Stimulated activated CD4-positive, alpha-beta T cell treated with anti-CD3 and anti-CD28 coated beads, Interleukin-15, amount 100 ng/mL, for 48 hours (primary cell): ENCODE results near the gene ZNF263.

Experiments
- DNase-seq, 2 donors: peaks; one replicate each; pipeline ENCODE4 v3.0.0-alpha.2; 2020; ENCODE audit warnings: low read depth in 2 of 2

Gene ZNF263

DNA sequence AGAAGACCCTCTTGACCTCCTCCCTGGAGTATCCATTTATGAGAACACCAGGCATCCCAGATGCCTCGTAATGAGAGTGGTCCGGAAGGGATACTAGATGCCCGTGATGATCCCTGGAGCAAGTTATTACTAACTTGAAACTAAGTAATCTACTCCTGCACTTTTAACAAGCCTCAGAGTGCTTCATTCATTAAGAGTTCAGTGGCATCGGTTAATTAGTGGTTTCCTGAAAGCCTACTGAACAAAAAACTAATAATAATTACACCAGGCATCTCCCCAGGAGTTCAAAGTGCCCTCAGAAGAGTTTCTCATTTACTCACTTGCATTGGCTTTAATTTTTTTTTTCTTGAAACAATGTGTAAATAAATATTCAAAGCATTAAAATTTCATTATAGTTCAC lies 44.2 kb downstream of the ZNF263 start:
- DNase-seq, result no peak

DNA sequence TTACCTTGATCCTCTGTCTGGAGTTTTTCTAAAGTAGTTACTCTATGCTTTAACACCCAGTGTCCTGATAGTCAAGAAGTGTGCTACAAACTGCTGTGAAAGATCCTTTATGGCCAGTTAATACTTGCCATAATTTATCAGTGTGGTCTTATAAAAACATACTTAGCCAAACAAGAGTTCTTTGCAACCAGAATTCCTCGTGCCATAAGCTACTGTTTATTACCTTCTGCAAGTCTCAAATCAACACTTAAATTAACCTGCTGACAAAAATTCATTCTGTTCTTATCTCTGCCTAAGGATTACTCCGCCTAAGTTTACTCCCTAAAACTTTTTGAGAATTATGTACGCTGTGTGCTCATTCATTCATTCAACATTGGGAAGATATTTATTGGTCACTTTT lies 44.8 kb downstream of the ZNF263 start:
- no peak for DNase-seq

DNA sequence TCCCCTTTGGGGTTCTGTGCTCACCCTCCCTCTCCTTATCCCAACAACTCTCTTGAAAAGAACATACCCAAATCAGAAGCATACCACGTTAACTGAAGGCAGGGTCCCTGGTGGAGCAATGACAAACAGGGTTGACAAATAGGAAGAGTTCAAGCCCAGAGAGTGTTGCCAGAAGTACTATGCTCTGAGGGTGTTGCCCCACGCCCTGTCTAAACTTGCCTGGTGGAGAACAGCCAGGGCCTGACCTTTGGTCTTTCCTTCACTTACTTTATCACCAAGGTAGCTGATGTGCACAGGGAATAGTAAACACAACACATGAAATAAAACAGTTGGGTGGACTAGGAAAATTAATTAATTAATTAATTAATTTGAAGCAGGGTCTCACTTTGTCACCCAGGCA lies 45.4 kb downstream of the ZNF263 start:
- DNase-seq, result no peak
